Upper lobe of left lung (tissue), 6 donors: ENCODE results near the gene PRKD1. TPM values are rescaled to one million over a fixed set of nuclear protein-coding genes. Genes with fewer than 3 reads are reported as not detected.

ENCODE experiments used
- ATAC-seq, 2 donors: fragments of 200-7000 bp; cut with Tn5 transposase; one replicate each; pipeline ENCODE4 v1.9.1; 2022; ENCODE audit warnings: mild to moderate bottlenecking in 2 of 2, moderate library complexity in 2 of 2; ENCODE audit not compliant: low FRiP score in 2 of 2
- DNase-seq, 2 donors: peaks; one replicate each; pipeline ENCODE4 v3.0.0-alpha.2; 2019 to 2020
- H3K27ac ChIP-seq, 4 donors: fragments of 200-600 bp; sonication (generic); one replicate each; pipeline ENCODE4 v1.5.1; 2016 to 2019
- H3K27me3 ChIP-seq, 4 donors: fragments of 200-600 bp; sonication (generic); one replicate each; pipeline ENCODE4 v1.5.1; 2017 to 2019
- H3K36me3 ChIP-seq, 4 donors: fragments of 200-600 bp; sonication (generic); one replicate each; pipeline ENCODE4 v1.5.1; 2016 to 2019
- H3K4me1 ChIP-seq, 4 donors: fragments of 200-600 bp; sonication (generic); one replicate each; pipeline ENCODE4 v1.5.1; 2018 to 2019
- H3K4me3 ChIP-seq, 4 donors: fragments of 200-600 bp; sonication (generic); one replicate each; pipeline ENCODE4 v1.5.1; 2017 to 2019; ENCODE audit warnings: mild to moderate bottlenecking in 2 of 4, moderate library complexity in 1 of 4
- H3K9me3 ChIP-seq, 4 donors: fragments of 200-600 bp; sonication (generic); one replicate each; pipeline ENCODE4 v1.5.1; 2018 to 2019
- EP300 ChIP-seq, 4 donors: sonication (generic); formaldehyde crosslinking; IDR thresholded peaks; one replicate each; pipeline ENCODE4 v1.5.1; 2017; ENCODE audit warnings: antibody characterized with exemption in 4 of 4, control low read depth in 2 of 4
- POLR2A ChIP-seq, 4 donors: fragments of 450-650 bp; IDR thresholded peaks; one replicate each; pipeline ENCODE4 v1.5.1; 2016 to 2017; ENCODE audit warnings: antibody characterized with exemption in 4 of 4, mild to moderate bottlenecking in 2 of 4
- POLR2AphosphoS5 ChIP-seq, 2 donors: sonication (generic); formaldehyde crosslinking; IDR thresholded peaks; one replicate each; pipeline ENCODE4 v1.5.1; 2017; ENCODE audit warnings: antibody characterized with exemption in 2 of 2
- WGBS, 2 donors: methylation state at CpG; one replicate each; pipeline ENCODE4 v1.1.5; 2017 to 2018; 5-methylcytosine and 5-hydroxymethylcytosine counted together
- total RNA-seq, 6 donors: library from RNA; depleted of rRNA in 4 of 6; stranded (reverse); fragments of >200 nt in 4 of 6; gene quantifications; one replicate each; pipeline versions ENCODE4 v1.1.0 to v1.2.1, GENCODE V29; 2016 to 2021
- TF ChIP-seq, protein P1 (sequence below), 6 experiments: fragments of 450-650 bp in 4 of 6; fragments of 200-600 bp in 2 of 6; sonication (generic) in 2 of 6; IDR thresholded peaks; one replicate each; pipeline ENCODE4 v1.5.1; 2016 to 2019; ENCODE audit warnings: antibody characterized with exemption in 6 of 6
- donor health status: DM: no; HTN: no; CAD: no; lungs with moderate emphysema.
- donor health status: DM: no; HTN: yes; CAD: no; lungs with severe emphysema.

Gene PRKD1
- total RNA-seq, 6 donors from 2014 or later: 12.2 to 32.5 (median 15.2) TPM

DNA sequence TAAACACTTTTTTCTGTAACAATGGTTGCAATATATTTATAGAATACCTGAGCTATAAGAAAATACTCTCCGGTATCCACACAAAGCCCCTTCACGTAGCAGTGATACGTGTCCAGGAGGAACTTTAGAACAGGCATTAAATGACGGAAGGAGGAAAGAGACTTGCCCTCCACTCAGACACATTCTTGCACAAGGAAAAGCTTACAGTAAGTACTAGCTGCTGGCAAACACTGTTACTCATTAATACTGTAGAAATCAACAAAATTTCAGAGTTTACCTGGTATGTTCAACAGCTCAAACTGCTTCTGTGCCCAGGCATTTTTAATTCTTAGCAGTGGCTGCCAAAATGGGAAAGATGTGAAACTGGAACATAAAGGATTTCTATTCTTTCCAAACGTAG is 41.7 kb downstream of the PRKD1 start:
- 63 to 68% methylated on average over 5 of the region's 5 CpGs for WGBS, 2 donors
- Histone ChIP-seq H3K4me1 (peaks cover 0 to 6% (median 0%) of the 10 kb centered on the region in 4 donors), H3K4me3 (no peak overlapping the region), H3K36me3 (no peaks in the 10 kb centered on the region), H3K27ac (no peak overlapping the region), H3K9me3 (no peaks in the 10 kb centered on the region), H3K27me3 (no peaks in the 10 kb centered on the region)
- TF ChIP-seq, protein P1, sequence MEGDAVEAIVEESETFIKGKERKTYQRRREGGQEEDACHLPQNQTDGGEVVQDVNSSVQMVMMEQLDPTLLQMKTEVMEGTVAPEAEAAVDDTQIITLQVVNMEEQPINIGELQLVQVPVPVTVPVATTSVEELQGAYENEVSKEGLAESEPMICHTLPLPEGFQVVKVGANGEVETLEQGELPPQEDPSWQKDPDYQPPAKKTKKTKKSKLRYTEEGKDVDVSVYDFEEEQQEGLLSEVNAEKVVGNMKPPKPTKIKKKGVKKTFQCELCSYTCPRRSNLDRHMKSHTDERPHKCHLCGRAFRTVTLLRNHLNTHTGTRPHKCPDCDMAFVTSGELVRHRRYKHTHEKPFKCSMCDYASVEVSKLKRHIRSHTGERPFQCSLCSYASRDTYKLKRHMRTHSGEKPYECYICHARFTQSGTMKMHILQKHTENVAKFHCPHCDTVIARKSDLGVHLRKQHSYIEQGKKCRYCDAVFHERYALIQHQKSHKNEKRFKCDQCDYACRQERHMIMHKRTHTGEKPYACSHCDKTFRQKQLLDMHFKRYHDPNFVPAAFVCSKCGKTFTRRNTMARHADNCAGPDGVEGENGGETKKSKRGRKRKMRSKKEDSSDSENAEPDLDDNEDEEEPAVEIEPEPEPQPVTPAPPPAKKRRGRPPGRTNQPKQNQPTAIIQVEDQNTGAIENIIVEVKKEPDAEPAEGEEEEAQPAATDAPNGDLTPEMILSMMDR (IDR thresholded peaks at IDR 0.05): no peak
- no peak for TF ChIP-seq POLR2A (IDR thresholded peaks at IDR 0.05)
- no peak for TF ChIP-seq EP300 (IDR thresholded peaks at IDR 0.05)
- TF ChIP-seq POLR2AphosphoS5 (IDR thresholded peaks at IDR 0.05): no peak
- no peak for ATAC-seq
- no peak for DNase-seq

DNA sequence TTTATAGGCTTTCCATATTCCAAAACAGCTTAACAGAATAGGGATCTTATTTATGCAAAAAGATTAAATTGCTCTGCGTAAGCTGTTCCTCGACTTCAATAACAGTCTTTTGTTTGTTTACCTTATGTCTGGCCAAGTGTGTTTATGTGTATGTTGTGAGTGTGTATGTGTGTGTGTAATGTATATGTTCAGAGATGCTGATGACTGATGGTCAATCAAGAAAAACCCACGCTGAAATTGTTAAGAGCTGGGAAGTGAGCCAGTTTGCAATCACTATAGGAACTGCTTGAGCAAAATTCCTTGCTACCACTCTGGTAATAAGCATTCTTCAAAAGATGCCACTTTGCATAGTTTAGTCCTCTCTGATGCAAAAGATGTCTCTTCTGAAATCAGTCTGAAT is 59.6 kb downstream of the PRKD1 start:
- Histone ChIP-seq H3K9me3 (no peaks in the 10 kb centered on the region), H3K4me1 (no peaks in the 10 kb centered on the region), H3K27ac (no peak overlapping the region), H3K4me3 (no peak overlapping the region), H3K36me3 (no peaks in the 10 kb centered on the region), H3K27me3 (no peaks in the 10 kb centered on the region)
- no peak for ATAC-seq
- DNase-seq: no peak
- TF ChIP-seq POLR2AphosphoS5 (IDR thresholded peaks at IDR 0.05) (no peak), POLR2A (IDR thresholded peaks at IDR 0.05) (no peak), EP300 (IDR thresholded peaks at IDR 0.05) (no peak)
- TF ChIP-seq, protein P1 (IDR thresholded peaks at IDR 0.05): no peak
- 50 to 56% methylated on average over 3 of the region's 3 CpGs for WGBS, 2 donors

DNA sequence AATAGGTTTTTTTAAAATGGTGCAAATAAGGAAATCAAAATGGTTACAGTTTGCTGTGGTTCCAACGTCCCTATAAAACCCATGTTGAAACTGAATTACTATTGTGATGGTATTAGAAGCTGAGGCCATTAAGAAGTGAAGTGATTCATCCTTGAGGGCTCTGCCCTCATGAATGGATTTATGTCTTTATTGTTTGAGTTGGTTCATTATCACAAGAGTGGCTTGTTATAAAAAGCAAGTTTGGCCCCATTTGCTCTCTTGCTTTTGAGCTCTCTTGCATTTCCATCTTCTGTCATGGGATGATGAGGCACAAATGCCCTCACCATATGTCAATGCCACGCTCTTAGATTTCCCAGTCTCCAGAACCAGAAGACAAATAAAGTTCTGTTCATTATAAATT is 62.3 kb downstream of the PRKD1 start:
- DNase-seq (no peak), ATAC-seq (no peak)
- WGBS, 2 donors: 78 to 81% methylated on average over 2 of the region's 2 CpGs
- H3K4me1 ChIP-seq: no peaks in the 10 kb centered on the region
- no peak overlapping the region for H3K4me3 ChIP-seq
- TF ChIP-seq, protein P1 (IDR thresholded peaks at IDR 0.05): no peak
- no peak for TF ChIP-seq POLR2AphosphoS5 (IDR thresholded peaks at IDR 0.05)
- no peak for TF ChIP-seq POLR2A (IDR thresholded peaks at IDR 0.05)
- TF ChIP-seq EP300 (IDR thresholded peaks at IDR 0.05): no peak
- H3K27me3 ChIP-seq: no peaks in the 10 kb centered on the region
- no peaks in the 10 kb centered on the region for H3K9me3 ChIP-seq
- H3K27ac ChIP-seq: no peak overlapping the region
- no peaks in the 10 kb centered on the region for H3K36me3 ChIP-seq

DNA sequence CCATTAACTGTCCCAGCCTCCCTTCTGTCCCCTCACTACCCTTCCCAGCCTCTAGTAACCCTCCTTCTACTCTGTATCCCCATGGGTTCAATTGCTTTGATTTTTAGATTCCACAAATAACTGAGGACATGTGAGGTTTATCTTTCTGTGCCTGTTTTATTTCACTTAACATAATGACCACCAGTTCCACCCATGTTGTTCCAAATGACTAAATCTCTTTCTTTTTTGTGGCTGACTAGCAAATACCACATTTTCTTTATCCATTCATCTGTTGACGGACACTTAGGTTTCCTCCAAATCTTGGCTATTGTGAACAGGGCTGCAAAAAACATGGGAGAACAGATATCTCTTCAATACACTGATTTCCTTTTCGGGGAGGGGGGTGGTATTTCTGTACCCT is 65.7 kb downstream of the PRKD1 start:
- DNase-seq (no peak), ATAC-seq (no peak)
- Histone ChIP-seq H3K4me3 (no peak overlapping the region), H3K27me3 (no peaks in the 10 kb centered on the region), H3K9me3 (no peaks in the 10 kb centered on the region), H3K4me1 (peaks cover 0 to 5% (median 0%) of the 10 kb centered on the region in 4 donors), H3K27ac (no peak overlapping the region), H3K36me3 (no peaks in the 10 kb centered on the region)
- WGBS, 2 donors: 77 to 84% methylated on average over 2 of the region's 2 CpGs
- no peak for TF ChIP-seq POLR2AphosphoS5 (IDR thresholded peaks at IDR 0.05)
- no peak for TF ChIP-seq POLR2A (IDR thresholded peaks at IDR 0.05)
- TF ChIP-seq EP300 (IDR thresholded peaks at IDR 0.05): no peak
- TF ChIP-seq, protein P1 (IDR thresholded peaks at IDR 0.05): no peak

DNA sequence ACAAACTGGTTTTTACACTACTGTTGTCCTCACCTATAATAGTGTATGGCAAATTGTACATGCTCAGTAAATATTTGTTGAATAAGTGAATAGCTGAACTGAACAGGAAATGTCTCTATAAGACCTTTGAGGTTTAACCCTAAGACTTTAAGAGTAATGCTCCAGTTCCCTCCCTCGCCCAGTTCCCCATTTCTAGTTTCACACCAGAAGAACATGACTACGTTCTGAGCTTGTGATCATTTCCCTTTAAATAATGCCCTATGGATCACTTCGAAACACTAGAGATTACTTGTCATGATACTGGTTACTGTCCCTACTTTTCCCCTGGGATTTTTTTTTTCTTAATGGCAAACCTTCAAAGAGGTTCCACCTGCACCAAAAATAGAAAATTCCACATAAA is 69.3 kb downstream of the PRKD1 start:
- TF ChIP-seq POLR2AphosphoS5 (IDR thresholded peaks at IDR 0.05): no peak
- TF ChIP-seq, protein P1 (IDR thresholded peaks at IDR 0.05): no peak
- TF ChIP-seq EP300 (IDR thresholded peaks at IDR 0.05): no peak
- TF ChIP-seq POLR2A (IDR thresholded peaks at IDR 0.05): no peak
- H3K36me3 ChIP-seq: no peaks in the 10 kb centered on the region
- no peaks in the 10 kb centered on the region for H3K27me3 ChIP-seq
- no peak for DNase-seq
- 70 to 86% methylated on average over 3 of the region's 3 CpGs for WGBS, 2 donors
- H3K27ac ChIP-seq: no peak overlapping the region
- H3K9me3 ChIP-seq: peaks cover 0 to 9% (median 0%) of the 10 kb centered on the region in 4 donors
- ATAC-seq: no peak
- H3K4me1 ChIP-seq: peaks cover 0 to 5% (median 1%) of the 10 kb centered on the region in 4 donors
- H3K4me3 ChIP-seq: no peak overlapping the region
